ENCODE results near the gene INPPL1. TPM values are rescaled to one million over a fixed set of nuclear protein-coding genes. Genes with fewer than 3 reads are reported as not detected.
A peak's percentile ranks its signal among the peaks of the same experiment; 100 is the strongest.

Gene INPPL1
- total RNA-seq, 4 donors from 2014 or later = 31.0 to 102 (median 63.1) TPM

DNA sequence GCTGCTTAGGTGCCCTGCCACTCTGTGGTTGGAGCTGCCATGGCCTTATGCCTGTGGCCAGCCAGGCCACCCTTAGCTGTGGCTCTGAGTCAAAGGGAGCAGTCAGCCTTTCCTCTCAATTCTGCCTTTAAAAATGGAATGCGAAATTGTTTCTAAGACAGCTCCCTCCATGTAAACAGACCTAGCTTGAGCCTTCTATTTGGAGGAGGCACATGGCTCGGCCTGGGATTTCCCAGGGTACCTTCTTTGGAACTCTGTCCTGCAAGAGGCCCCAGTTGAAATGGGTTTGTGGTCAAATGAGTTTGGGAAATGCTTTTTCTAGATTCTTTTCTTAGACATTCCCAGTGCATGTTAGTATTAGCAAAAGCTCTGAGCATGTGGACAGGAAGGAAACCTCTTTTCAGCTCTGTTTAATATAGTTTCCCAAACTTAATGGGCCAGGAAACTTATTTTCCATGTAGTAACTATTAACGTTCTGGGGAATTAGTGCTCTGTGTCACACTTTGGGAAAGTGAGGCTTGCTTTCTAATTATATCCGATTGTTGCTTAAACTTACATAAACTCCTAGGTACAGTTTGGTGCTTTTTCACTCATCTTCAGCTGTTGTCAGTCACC, 11.6 kb downstream of the INPPL1 start:
- H3K36me3 ChIP-seq = peaks cover 67% of the 10 kb centered on the region
- 69% methylated on average over 4 of the region's 4 CpGs for WGBS
- peaks cover 44% of the 10 kb centered on the region for H3K4me1 ChIP-seq
- H3K4me3 ChIP-seq = no peak overlapping the region
- H3K27ac ChIP-seq = no peak overlapping the region
- H3K27me3 ChIP-seq = peaks cover 9% of the 10 kb centered on the region
- H3K9me3 ChIP-seq = no peaks in the 10 kb centered on the region
- TF ChIP-seq EP300 (IDR thresholded peaks at IDR 0.05) (no peak), POLR2A (IDR thresholded peaks at IDR 0.05) (no peak), POLR2AphosphoS5 (IDR thresholded peaks at IDR 0.05) (no peak)
- TF ChIP-seq, protein P1, sequence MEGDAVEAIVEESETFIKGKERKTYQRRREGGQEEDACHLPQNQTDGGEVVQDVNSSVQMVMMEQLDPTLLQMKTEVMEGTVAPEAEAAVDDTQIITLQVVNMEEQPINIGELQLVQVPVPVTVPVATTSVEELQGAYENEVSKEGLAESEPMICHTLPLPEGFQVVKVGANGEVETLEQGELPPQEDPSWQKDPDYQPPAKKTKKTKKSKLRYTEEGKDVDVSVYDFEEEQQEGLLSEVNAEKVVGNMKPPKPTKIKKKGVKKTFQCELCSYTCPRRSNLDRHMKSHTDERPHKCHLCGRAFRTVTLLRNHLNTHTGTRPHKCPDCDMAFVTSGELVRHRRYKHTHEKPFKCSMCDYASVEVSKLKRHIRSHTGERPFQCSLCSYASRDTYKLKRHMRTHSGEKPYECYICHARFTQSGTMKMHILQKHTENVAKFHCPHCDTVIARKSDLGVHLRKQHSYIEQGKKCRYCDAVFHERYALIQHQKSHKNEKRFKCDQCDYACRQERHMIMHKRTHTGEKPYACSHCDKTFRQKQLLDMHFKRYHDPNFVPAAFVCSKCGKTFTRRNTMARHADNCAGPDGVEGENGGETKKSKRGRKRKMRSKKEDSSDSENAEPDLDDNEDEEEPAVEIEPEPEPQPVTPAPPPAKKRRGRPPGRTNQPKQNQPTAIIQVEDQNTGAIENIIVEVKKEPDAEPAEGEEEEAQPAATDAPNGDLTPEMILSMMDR (IDR thresholded peaks at IDR 0.05) = no peak
- no peak for DNase-seq (ENCODE audit: low spot score in 2 of 2)

DNA sequence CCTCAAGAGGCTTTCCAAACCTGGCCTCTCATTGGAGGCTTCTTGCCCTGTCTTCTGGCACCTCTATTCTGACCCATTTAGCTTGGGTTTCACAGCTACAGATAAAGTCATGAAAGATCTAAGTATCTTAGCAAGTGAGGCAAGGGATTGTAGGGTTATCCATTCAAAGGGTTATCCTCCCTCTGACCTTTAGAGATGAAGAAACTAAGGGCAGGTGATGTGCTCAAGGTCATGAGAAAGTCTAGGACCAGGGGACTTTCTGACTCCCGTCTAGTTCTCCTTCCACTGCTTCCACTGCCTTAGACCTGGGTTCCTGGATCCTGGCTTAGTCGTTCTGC, 12.2 kb downstream of the INPPL1 start:
- no peak for TF ChIP-seq POLR2A (IDR thresholded peaks at IDR 0.05)
- Histone ChIP-seq H3K4me3 (no peak overlapping the region), H3K9me3 (no peaks in the 10 kb centered on the region), H3K4me1 (peaks cover 44% of the 10 kb centered on the region), H3K27ac (no peak overlapping the region), H3K27me3 (peaks cover 14% of the 10 kb centered on the region), H3K36me3 (peaks cover 62% of the 10 kb centered on the region)
- WGBS = 76% methylated on average over 2 of the region's 2 CpGs
- no peak for DNase-seq (ENCODE audit: low spot score in 2 of 2)

GRCh38 chr11:72237112-72237931, 12.8 kb downstream of the INPPL1 start:
- no peak for TF ChIP-seq EP300 (IDR thresholded peaks at IDR 0.05)
- TF ChIP-seq POLR2A (IDR thresholded peaks at IDR 0.05) = no peak
- TF ChIP-seq, protein P1 (IDR thresholded peaks at IDR 0.05) = no peak
- WGBS = no CpG with 5 or more reads among the region's 22 CpGs
- no peak overlapping the region for H3K4me3 ChIP-seq
- DNase-seq (ENCODE audit: low spot score in 2 of 2) = no peak
- H3K27ac ChIP-seq = no peak overlapping the region
- H3K4me1 ChIP-seq = peaks cover 44% of the 10 kb centered on the region
- H3K27me3 ChIP-seq = peaks cover 20% of the 10 kb centered on the region
- H3K36me3 ChIP-seq = peaks cover 56% of the 10 kb centered on the region
- no peaks in the 10 kb centered on the region for H3K9me3 ChIP-seq

- TF ChIP-seq EP300 (IDR thresholded peaks at IDR 0.05) (no peak), POLR2A (IDR thresholded peaks at IDR 0.05) (no peak), POLR2AphosphoS5 (IDR thresholded peaks at IDR 0.05) (no peak)
- TF ChIP-seq, protein P1 (IDR thresholded peaks at IDR 0.05) = peak; percentile 42 to 55
- peaks cover 44% of the 10 kb centered on the region for H3K4me1 ChIP-seq
- peaks cover 49% of the 10 kb centered on the region for H3K36me3 ChIP-seq
- peak in 1 of 2 donors; percentile 72 for DNase-seq (ENCODE audit: low spot score in 2 of 2)
- no peaks in the 10 kb centered on the region for H3K9me3 ChIP-seq
- H3K27ac ChIP-seq = no peak overlapping the region
- H3K4me3 ChIP-seq = no peak overlapping the region
- 20% methylated on average over 1 of the region's 16 CpGs for WGBS
- H3K27me3 ChIP-seq = peaks cover 27% of the 10 kb centered on the region
These were observed 13.5 kb downstream of the INPPL1 start for GRCh38 chr11:72238040-72238450.

DNA sequence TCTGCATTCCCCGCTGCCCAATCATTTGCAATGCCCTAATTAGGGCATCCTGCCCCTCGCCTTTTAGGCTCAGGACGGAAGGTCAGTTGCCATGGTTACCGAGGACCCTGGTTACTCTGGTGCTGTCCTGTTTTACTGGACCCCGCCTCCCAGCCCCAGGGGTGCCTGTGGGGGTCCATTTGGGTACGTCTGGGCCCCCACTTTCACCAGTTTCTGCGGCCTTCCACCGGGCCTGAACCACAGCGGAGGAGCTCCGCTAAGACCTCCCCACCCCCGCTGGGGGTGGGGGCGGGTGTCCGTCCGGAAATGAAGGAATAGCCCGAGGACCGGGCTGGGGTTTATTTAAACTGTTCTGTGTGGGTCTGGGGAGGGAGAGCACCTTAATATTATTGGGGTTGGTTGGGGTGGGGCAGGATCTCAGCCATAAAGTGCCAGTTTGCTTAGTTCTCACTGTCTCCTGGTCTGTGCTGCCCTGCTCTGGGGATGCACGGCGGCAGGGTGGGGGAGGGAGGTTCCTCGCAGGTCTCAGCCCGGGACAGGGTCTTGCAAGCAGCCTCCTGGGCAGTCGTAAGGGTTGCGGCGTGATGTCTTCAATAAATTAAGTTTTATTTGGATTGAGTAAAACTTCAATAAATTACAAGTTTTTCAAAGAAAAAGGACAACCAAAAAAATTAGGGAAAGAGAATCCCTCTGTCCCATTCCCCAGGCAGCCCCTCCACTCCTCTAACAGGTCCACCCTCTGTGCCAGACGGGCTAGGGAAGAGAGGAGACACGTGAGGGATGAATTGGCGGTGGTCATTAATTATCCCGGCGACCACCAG, 14.1 kb downstream of the INPPL1 start:
- H3K4me1 ChIP-seq = peaks cover 48% of the 10 kb centered on the region
- peaks cover 34% of the 10 kb centered on the region for H3K27me3 ChIP-seq
- peaks cover 42% of the 10 kb centered on the region for H3K36me3 ChIP-seq
- no peaks in the 10 kb centered on the region for H3K9me3 ChIP-seq
- TF ChIP-seq POLR2A (IDR thresholded peaks at IDR 0.05) = no peak
- TF ChIP-seq EP300 (IDR thresholded peaks at IDR 0.05) = no peak
- H3K4me3 ChIP-seq = peak overlapping the region; percentile 50
- DNase-seq (ENCODE audit: low spot score in 2 of 2) = no peak
- WGBS = 66% methylated on average over 22 of the region's 28 CpGs
- H3K27ac ChIP-seq = no peak overlapping the region

All from suprapubic skin (tissue), 4 donors.